ENCODE results near the gene MYO7A. TPM values are rescaled to one million over a fixed set of nuclear protein-coding genes. Genes with fewer than 3 reads are reported as not detected.
"Not testable (repeated sequence)": the region's sequence is repeated elsewhere in the genome, so short reads cannot be mapped to it uniquely, and the experiment has no call there.

The MYO7A gene
- total RNA-seq, 4 donors from 2014 or later, result 4.8 to 9.1 (median 6.4) TPM

DNA sequence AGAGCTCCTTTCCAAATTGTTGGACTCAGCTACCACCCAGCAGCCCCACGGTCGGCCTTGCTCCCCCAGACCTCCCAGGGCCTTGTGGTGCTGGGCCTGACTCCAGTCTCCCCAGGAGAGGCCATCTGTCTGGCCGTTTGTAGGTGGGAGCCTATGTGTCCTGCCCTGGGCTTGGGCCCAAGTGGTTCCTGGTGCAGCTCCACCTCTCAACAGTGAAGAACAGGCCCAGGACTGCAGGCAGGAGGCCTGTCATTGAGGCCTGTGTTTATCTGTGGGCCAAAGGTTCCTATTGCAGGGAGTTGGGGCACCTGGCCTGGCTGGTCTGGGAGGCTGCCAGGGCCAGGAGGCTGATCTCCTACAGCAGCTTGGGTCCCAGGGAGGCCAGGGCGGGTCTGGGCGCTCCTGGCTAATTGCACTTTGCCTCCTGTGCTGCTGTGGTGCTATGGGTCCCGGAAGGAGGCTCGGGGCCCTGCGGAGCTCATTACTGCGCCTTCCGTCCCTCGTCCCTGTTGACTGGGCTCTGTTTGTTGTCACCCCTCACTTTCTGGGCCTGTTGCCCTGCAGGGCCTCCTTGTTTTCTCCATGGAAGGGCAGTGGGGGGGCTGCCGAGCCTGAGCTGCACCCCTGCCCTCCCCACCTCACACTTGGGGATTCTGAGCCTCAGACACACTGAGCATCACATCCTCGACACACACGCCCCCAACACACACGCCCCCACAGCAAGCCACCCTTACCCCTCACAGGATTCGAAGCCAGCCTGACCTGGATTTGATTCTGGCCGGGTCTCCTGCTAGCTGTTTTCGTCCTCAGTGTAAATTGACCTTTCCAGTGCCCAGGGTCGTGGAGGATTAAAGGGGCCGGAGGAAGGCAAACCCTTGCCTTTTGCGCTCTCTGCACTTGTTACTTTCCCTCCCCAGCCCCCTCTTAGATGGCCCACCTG lies 32.2 kb upstream of the MYO7A start:
- intact Hi-C loops (cut with DNase I), result no loop called here
- H3K4me3 ChIP-seq, result no peak overlapping the region
- peaks cover 4 to 27% (median 6%) of the 10 kb centered on the region in 4 donors for H3K4me1 ChIP-seq
- 85% methylated on average over 20 of the region's 21 CpGs for WGBS
- H3K36me3 ChIP-seq, result peaks cover 0 to 9% (median 0%) of the 10 kb centered on the region in 4 donors
- H3K9me3 ChIP-seq, result no peaks in the 10 kb centered on the region
- H3K27ac ChIP-seq (replicated peaks in 1 of 4), result no peak overlapping the region
- no peak for DNase-seq (ENCODE audit: extremely low spot score)
- TF ChIP-seq POLR2AphosphoS5 (IDR thresholded peaks at IDR 0.05) (no peak), EP300 (IDR thresholded peaks at IDR 0.05) (no peak)
- no peaks in the 10 kb centered on the region for H3K27me3 ChIP-seq

DNA sequence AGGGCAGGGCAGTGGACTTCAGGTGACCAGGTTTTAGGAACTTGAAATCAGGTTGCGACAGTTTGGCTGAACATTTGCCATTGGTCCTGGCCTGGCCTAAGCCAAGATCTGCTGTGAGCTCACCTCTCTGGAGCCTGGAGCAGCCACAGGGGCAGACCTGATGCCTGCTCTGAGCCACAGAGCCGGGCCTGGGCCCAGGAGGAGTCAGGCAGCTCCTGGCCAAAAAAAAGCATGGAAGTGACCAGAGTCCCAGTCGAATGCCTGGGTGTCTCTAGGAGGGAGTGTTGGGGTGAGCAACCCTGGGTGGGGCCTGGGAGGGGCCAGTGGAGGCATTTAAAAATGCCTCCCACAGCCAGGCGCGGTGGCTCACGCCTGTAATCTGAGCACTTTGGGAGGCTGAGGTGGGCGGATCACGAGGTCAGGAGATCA lies 31.4 kb upstream of the MYO7A start:
- no peak for DNase-seq (ENCODE audit: extremely low spot score)
- Histone ChIP-seq H3K36me3 (peaks cover 0 to 9% (median 0%) of the 10 kb centered on the region in 4 donors), H3K4me3 (no peak overlapping the region), H3K27ac (replicated peaks in 1 of 4) (no peak overlapping the region), H3K9me3 (no peaks in the 10 kb centered on the region), H3K4me1 (peaks cover under 1 to 25% (median 4%) of the 10 kb centered on the region in 4 donors), H3K27me3 (no peaks in the 10 kb centered on the region)
- TF ChIP-seq CTCF (IDR thresholded peaks at IDR 0.05) (no peak), POLR2AphosphoS5 (IDR thresholded peaks at IDR 0.05) (no peak), EP300 (IDR thresholded peaks at IDR 0.05) (no peak), POLR2A (IDR thresholded peaks at IDR 0.05; ENCODE audit: low read depth) (no peak)
- 86% methylated on average over 7 of the region's 8 CpGs for WGBS
- intact Hi-C loops (cut with DNase I), result no loop called here

GRCh38 chr11:77097180-77097579 lies 30.9 kb upstream of the MYO7A start:
- H3K9me3 ChIP-seq; DNase-seq (ENCODE audit: extremely low spot score); H3K27ac ChIP-seq (replicated peaks in 1 of 4); H3K36me3 ChIP-seq; H3K4me3 ChIP-seq; intact Hi-C loops (cut with DNase I); H3K27me3 ChIP-seq: not testable (repeated sequence)
- H3K4me1 ChIP-seq, result peaks cover 0 to 23% (median 2%) of the 10 kb centered on the region in 4 donors
- 78% methylated on average over 4 of the region's 4 CpGs for WGBS

GRCh38 chr11:77100166-77101042 lies 27.6 kb upstream of the MYO7A start:
- 96% methylated on average over 14 of the region's 14 CpGs for WGBS
- intact Hi-C loops (cut with DNase I), result no loop called here
- no peak for DNase-seq (ENCODE audit: extremely low spot score)

GRCh38 chr11:77101043-77101537 lies 27.0 kb upstream of the MYO7A start:
- Histone ChIP-seq H3K27me3 (no peaks in the 10 kb centered on the region), H3K27ac (replicated peaks in 1 of 4) (no peak overlapping the region), H3K36me3 (peaks cover 0 to 10% (median 3%) of the 10 kb centered on the region in 4 donors), H3K4me1 (no peaks in the 10 kb centered on the region), H3K4me3 (no peak overlapping the region), H3K9me3 (no peaks in the 10 kb centered on the region)
- no peak for DNase-seq (ENCODE audit: extremely low spot score)
- intact Hi-C loops (cut with DNase I), result no loop called here
- 93% methylated on average over 5 of the region's 5 CpGs for WGBS
- TF ChIP-seq CTCF (IDR thresholded peaks at IDR 0.05) (peak in 1 of 3 experiments; percentile 8), POLR2A (IDR thresholded peaks at IDR 0.05; ENCODE audit: low read depth) (no peak), POLR2AphosphoS5 (IDR thresholded peaks at IDR 0.05) (no peak)

More at GRCh38 chr11:77100166-77101042, 27.6 kb upstream of the MYO7A start:
- no peak overlapping the region for H3K4me3 ChIP-seq
- H3K27me3 ChIP-seq, result no peaks in the 10 kb centered on the region
- peaks cover 0 to under 1% (median 0%) of the 10 kb centered on the region in 4 donors for H3K4me1 ChIP-seq
- TF ChIP-seq POLR2A (IDR thresholded peaks at IDR 0.05; ENCODE audit: low read depth), result no peak
- H3K36me3 ChIP-seq, result peaks cover 0 to 10% (median 3%) of the 10 kb centered on the region in 4 donors
- no peaks in the 10 kb centered on the region for H3K9me3 ChIP-seq
- no peak overlapping the region for H3K27ac ChIP-seq (replicated peaks in 1 of 4)
